HepG2 (cell line): ENCODE data around the gene FRMD4A. TPM values are rescaled to one million over a fixed set of nuclear protein-coding genes. Genes with fewer than 3 reads are reported as not detected.

Experiments used
- ATAC-seq: fragments of 200-7000 bp; cut with Tn5 transposase; 3 replicates; pipeline ENCODE4 v1.9.1; 2020; ENCODE audit warnings: mild to moderate bottlenecking, moderate library complexity
- BruUV-seq: library from RNA; stranded (reverse); fragments of 400-500 nt; replicated peaks from 2 replicates; lab custom pipeline; 2021; lab: Mats Ljungman, UMichigan
- CTCF ChIA-PET: fragments of 300-600 bp; formaldehyde crosslinking; extraction: SDS; loops from one replicate; lab custom pipeline; 2021; ENCODE audit warnings: low total read pairs, inconsistent platforms, low intra/inter-chr PET ratio; lab: Yijun Ruan, JAX
- POLR2A ChIA-PET: fragments of 350-600 bp; sonication (Branson Sonifier 250); formaldehyde crosslinking; loops from one replicate; lab custom pipeline; 2020; ENCODE audit warnings: antibody characterized with exemption, inconsistent platforms; lab: Yijun Ruan, JAX
- DNase-seq: peaks from one replicate; pipeline ENCODE4 v3.0.0-alpha.2; 2015; ENCODE audit warnings: low spot score
- FAIRE-seq: peaks from 3 replicates; lab custom pipeline; 2011; peaks lifted over from hg19 to GRCh38; lab: Jason Lieb, UNC
- H2AFZ ChIP-seq: one replicate; pipeline ENCODE4 v1.6.1; 2011; ENCODE audit warnings: low read length, inconsistent platforms
- H3K27ac ChIP-seq: fragments of 300-600 bp; 3 replicates; pipeline ENCODE4 v1.8.0; 2011; ENCODE audit warnings: mixed run types, mild to moderate bottlenecking, mixed read lengths, low read length, inconsistent platforms; ENCODE audit not compliant: insufficient read depth; ENCODE audit errors: extremely low read length
- H3K27me3 ChIP-seq, 2 experiments: fragments of 200-600 bp in 1 of 2; 2 replicates in 1 of 2; 3 replicates in 1 of 2; pipeline versions ENCODE4 v1.6.0 to v1.8.0; 2011; ENCODE audit warnings: low read length in 2 of 2, mild to moderate bottlenecking in 2 of 2, moderate library complexity in 2 of 2, inconsistent platforms in 1 of 2; ENCODE audit not compliant: insufficient read depth in 2 of 2, control insufficient read depth in 1 of 2
- H3K36me3 ChIP-seq, 2 experiments: fragments of 200-600 bp in 1 of 2; replicated peaks in 1 of 2; 2 replicates in 1 of 2; 3 replicates in 1 of 2; pipeline versions ENCODE4 v1.5.1 to v1.8.0; 2011; ENCODE audit warnings: low read length in 2 of 2, inconsistent platforms in 1 of 2; ENCODE audit not compliant: insufficient read depth in 2 of 2, control insufficient read depth in 1 of 2
- H3K4me1 ChIP-seq: 2 replicates; pipeline ENCODE4 v1.5.1; 2012; ENCODE audit warnings: low read length, inconsistent platforms; ENCODE audit not compliant: insufficient read depth
- H3K4me2 ChIP-seq: 2 replicates; pipeline ENCODE4 v1.6.0; 2011; ENCODE audit warnings: low read depth, low read length, inconsistent platforms
- H3K4me3 ChIP-seq, 3 experiments: fragments of 200-600 bp in 1 of 3; sonication (generic), shearing (Covaris generic) in 1 of 3; replicated peaks in 1 of 3; 2 replicates each; pipeline ENCODE4 v1.5.1; 2011 to 2016; ENCODE audit warnings: low read length in 3 of 3, inconsistent platforms in 2 of 3, low read depth in 2 of 3, mild to moderate bottlenecking in 2 of 3, control low read depth in 1 of 3, mixed read lengths in 1 of 3; ENCODE audit not compliant: insufficient read depth in 1 of 3
- H3K79me2 ChIP-seq: one replicate; pipeline ENCODE4 v1.6.1; 2011; ENCODE audit warnings: low read length, inconsistent platforms; ENCODE audit not compliant: insufficient read depth
- H3K9ac ChIP-seq: 2 replicates; pipeline ENCODE4 v1.6.0; 2011; ENCODE audit warnings: mild to moderate bottlenecking, low read depth, low read length, inconsistent platforms; ENCODE audit not compliant: insufficient read depth
- H3K9me3 ChIP-seq: 2 replicates; pipeline ENCODE4 v1.5.1; 2012; ENCODE audit warnings: mild to moderate bottlenecking, low read length
- H4K20me1 ChIP-seq: 2 replicates; pipeline ENCODE4 v1.6.0; 2011; ENCODE audit warnings: inconsistent platforms, mild to moderate bottlenecking, low read length, moderate library complexity; ENCODE audit not compliant: insufficient read depth
- ASH2L ChIP-seq: fragments of 300-600, 200-600 bp; sonication (generic); IDR thresholded peaks from 2 replicates; pipeline ENCODE4 v1.7.0; 2017; ENCODE audit warnings: low read depth, mild to moderate bottlenecking, moderate library complexity, mixed read lengths, low read length; ENCODE audit not compliant: insufficient read length
- SMAD3 ChIP-seq: sonication (generic); formaldehyde crosslinking; IDR thresholded peaks from 2 replicates; pipeline ENCODE4 v1.4.0; 2020; ENCODE audit warnings: missing genetic modification reagents
- ZBTB42 ChIP-seq: sonication (generic); formaldehyde crosslinking; IDR thresholded peaks from 2 replicates; pipeline ENCODE4 v1.5.0; 2020; ENCODE audit warnings: mild to moderate bottlenecking, missing genetic modification reagents
- ZNF234 ChIP-seq: sonication (generic); formaldehyde crosslinking; conservative IDR thresholded peaks from 2 replicates; pipeline ENCODE4 v1.5.1; 2020; ENCODE audit warnings: mild to moderate bottlenecking, missing genetic modification reagents
- ZNF569 ChIP-seq: sonication (generic); formaldehyde crosslinking; IDR thresholded peaks from 2 replicates; pipeline ENCODE4 v1.5.0; 2020; ENCODE audit warnings: mild to moderate bottlenecking, missing genetic modification reagents, moderate library complexity, borderline replicate concordance
- ZNF615 ChIP-seq: sonication (generic); formaldehyde crosslinking; IDR thresholded peaks from 2 replicates; pipeline ENCODE4 v1.5.0; 2020; ENCODE audit warnings: mild to moderate bottlenecking, missing genetic modification reagents, borderline replicate concordance
- WGBS: methylation state at CpG from one replicate; pipeline ENCODE4 v1.1.6; 2017; ENCODE audit warnings: low lambda C conversion rate; 5-methylcytosine and 5-hydroxymethylcytosine counted together
- in situ Hi-C: cut with HindIII; loops from 2 replicates; pipeline ENCODE4 v1.10.0; 2017; ENCODE audit warnings: low pct_unique_long_range_greater_than_20kb; ENCODE audit not compliant: extremely low pct_ligation_motif_present
- intact Hi-C: fragments of 100-400 bp; cut with micrococcal nuclease; formaldehyde crosslinking; loops from one replicate; pipeline ENCODE4 v1.10.0; 2022; ENCODE audit not compliant: unreplicated experiment
- polyA plus RNA-seq, 8 experiments: library from polyadenylated mRNA; depleted of rRNA in 3 of 8; stranded (reverse) in 7 of 8; unstranded in 1 of 8; fragments of >200 nt; fragmentation: Illumina TruSeq in 4 of 8; extraction: Trizol in 4 of 8; gene quantifications; 2 replicates each; pipeline versions ENCODE4 v1.2.1 to v1.2.3, GENCODE V29; 2011 to 2016; ENCODE audit warnings: low read depth in 4 of 8, missing spikeins in 1 of 8, mixed read lengths in 1 of 8; ENCODE audit not compliant: insufficient read depth in 1 of 8
- total RNA-seq, 5 experiments: library from RNA; depleted of rRNA; stranded (reverse); fragments of >200 nt; fragmentation: Illumina TruSeq; extraction: Trizol; gene quantifications; 2 replicates each; pipeline ENCODE4 v1.2.3, GENCODE V29; 2016; ENCODE audit warnings: low read depth in 1 of 5
- TF ChIP-seq, protein P1 (sequence below): sonication (generic); formaldehyde crosslinking; conservative IDR thresholded peaks from 2 replicates; pipeline ENCODE4 v1.4.0; 2020; ENCODE audit warnings: mild to moderate bottlenecking, missing genetic modification reagents, moderate library complexity

FRMD4A gene
- total and polyA plus RNA-seq, 2 of the 13 experiments (the other 11 are each of a cell fraction or from before 2014, with no cell fraction given) = 0.09 to 0.26 TPM

DNA sequence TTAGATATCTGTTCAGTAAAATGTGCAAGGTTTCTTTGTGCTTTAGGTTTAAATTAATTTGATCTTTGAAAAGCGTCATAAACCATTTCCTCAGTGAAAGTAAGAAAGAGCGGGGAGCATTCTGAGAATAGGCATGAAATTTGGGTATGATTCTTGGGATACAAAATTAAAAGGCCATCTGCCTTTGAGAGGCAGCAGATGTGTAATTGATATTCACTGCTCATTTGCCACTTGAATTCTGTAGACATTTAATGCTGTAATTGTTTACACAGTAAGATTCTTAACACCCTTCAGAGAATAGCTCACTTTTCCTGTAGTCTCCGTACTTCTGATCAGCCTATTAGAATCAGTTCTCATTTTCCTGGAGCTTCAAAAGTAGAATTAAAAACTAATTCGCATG is 18.7 kb downstream of the FRMD4A start (continued):
- TF ChIP-seq ZBTB42 (CRISPR knock-in tag) = no peak
- TF ChIP-seq, all 625 proteins: peak for 0

DNA sequence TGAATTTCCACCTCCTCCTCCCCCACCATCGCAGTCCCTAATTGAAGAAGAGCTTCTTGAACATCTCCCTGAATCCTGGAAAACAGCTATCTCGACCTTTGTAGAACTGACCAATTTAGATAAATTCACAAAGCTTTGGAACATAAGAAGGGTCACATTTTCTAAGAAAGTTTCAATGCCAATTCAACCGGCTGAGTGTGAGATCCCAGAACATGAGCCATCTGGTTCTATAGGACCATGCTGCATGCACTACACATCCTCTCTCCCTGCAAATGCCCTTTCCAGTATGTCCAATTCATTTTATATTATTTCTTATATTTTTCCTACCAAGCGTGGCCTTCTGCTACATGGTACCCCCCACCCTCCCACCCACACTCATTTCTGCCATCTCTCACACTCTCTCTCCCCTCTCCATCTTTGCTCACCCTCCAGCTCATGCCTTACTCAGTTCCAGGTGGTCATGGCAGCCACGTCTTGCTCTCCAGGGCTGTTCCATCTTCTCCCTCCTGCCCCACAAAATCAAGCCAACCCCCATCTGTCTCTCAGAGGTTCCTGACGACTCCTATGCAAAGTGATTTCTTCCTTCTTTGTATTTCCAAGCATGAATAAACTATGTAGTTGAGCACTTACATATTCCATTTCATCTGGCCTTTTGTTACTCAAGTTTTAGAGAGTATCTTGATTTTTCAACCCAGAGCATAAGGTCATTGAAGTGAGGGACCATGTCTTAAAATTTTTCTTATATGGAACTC is 19.3 kb downstream of the FRMD4A start:
- CTCF ChIA-PET = no interaction called here
- no peak for ATAC-seq
- in situ Hi-C loops = no loop called here

More for the DNA sequence above, 19.3 kb downstream of the FRMD4A start:
- no peak for TF ChIP-seq ZNF615 (CRISPR knock-in tag)
- TF ChIP-seq ASH2L = no peak
- TF ChIP-seq, protein P1, sequence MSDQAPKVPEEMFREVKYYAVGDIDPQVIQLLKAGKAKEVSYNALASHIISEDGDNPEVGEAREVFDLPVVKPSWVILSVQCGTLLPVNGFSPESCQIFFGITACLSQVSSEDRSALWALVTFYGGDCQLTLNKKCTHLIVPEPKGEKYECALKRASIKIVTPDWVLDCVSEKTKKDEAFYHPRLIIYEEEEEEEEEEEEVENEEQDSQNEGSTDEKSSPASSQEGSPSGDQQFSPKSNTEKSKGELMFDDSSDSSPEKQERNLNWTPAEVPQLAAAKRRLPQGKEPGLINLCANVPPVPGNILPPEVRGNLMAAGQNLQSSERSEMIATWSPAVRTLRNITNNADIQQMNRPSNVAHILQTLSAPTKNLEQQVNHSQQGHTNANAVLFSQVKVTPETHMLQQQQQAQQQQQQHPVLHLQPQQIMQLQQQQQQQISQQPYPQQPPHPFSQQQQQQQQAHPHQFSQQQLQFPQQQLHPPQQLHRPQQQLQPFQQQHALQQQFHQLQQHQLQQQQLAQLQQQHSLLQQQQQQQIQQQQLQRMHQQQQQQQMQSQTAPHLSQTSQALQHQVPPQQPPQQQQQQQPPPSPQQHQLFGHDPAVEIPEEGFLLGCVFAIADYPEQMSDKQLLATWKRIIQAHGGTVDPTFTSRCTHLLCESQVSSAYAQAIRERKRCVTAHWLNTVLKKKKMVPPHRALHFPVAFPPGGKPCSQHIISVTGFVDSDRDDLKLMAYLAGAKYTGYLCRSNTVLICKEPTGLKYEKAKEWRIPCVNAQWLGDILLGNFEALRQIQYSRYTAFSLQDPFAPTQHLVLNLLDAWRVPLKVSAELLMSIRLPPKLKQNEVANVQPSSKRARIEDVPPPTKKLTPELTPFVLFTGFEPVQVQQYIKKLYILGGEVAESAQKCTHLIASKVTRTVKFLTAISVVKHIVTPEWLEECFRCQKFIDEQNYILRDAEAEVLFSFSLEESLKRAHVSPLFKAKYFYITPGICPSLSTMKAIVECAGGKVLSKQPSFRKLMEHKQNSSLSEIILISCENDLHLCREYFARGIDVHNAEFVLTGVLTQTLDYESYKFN (CRISPR knock-in tag) = no peak
- TF ChIP-seq ZNF569 (CRISPR knock-in tag) = no peak
- no peak for TF ChIP-seq ZNF234 (CRISPR knock-in tag)
- no peak for TF ChIP-seq SMAD3 (CRISPR knock-in tag)
- TF ChIP-seq, all 625 proteins: peak for 0
- no peak overlapping the region for H3K4me2 ChIP-seq
- H3K36me3 ChIP-seq = no peaks in the 10 kb centered on the region
- H3K9ac ChIP-seq = no peak overlapping the region
- POLR2A ChIA-PET = no interaction called here
- WGBS = 7% methylated on average over 6 of the region's 6 CpGs
- no peaks in the 10 kb centered on the region for H4K20me1 ChIP-seq
- no peak for FAIRE-seq
- intact Hi-C loops = no loop called here
- no peak for DNase-seq
- no peaks in the 10 kb centered on the region for H3K9me3 ChIP-seq
- no peak overlapping the region for H2AFZ ChIP-seq
- peaks cover 0 to 3% of the 10 kb centered on the region in 2 experiments; a peak in 1 of 5 replicates for H3K27me3 ChIP-seq
- no peak overlapping the region for H3K27ac ChIP-seq
- no TSS peak for BruUV-seq
- H3K79me2 ChIP-seq = no peaks in the 10 kb centered on the region
- no peak overlapping the region for H3K4me3 ChIP-seq
- no peaks in the 10 kb centered on the region for H3K4me1 ChIP-seq
